Cortex of kidney (tissue), 1 donor: Measurements from ENCODE around the gene GNGT2.

Experiments used
- DNase-seq: peaks from one replicate; lab custom pipeline; 2025; lab: John Stamatoyannopoulos, UW

GNGT2 gene

DNA sequence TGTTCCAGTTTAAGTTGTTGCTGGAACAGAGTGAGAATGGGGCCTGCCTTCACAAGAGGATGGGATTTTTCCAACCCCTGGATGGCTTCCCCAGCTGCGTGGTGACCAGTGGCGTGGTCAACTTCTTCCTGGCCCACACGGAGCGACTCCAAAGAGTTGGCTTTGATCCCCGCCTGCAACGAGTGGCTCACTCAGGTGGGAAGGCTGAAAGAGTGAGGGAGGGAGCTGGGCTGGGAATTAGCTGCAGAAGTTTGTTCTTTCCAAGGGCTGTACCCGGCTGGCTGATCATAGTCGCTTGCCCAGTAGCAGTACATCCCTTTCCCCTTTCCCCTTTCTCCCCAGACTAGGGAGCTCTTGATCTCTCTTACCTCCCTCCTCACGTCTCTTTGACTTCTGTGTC lies 41.7 kb downstream of the GNGT2 start:
- no peak for DNase-seq

DNA sequence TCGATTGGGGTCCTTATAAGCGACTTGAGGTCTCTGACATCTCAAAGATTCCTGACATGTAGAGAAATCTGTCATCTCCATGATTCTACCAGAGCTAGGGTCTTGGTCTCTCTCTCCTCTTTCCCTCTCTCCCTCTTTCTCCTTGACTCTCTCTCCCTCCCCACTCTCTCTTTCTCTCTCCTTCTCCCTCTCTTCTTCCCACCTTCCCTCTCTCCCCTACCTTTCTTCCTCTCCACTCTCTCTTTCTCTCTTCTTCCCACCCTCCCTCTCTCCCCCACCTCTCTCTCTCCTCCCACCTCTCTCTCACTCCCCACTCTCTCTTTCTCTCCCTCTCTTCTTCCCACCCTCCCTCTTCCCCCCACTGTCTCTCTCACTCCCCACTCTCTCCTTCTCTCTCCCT lies 45.2 kb downstream of the GNGT2 start:
- no peak for DNase-seq

DNA sequence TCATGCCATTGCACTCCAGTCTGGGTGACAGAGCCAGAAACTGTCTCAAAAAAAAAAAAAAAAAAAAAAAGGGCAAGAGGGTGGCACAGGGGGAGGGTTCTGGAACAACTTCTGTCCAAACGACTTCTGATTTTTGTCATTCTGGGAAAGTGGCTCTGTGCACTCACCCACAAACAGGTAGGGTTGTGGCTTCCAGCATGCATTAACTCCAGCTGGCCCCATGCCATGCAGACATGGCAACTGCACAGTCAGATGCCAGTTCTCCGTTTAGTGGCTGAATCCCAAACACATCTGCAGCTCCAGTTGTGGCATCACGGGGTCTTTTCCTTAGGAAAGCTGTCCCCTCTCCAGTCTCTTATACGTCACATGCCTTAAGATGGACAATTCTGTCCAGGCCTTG lies 47.5 kb downstream of the GNGT2 start:
- DNase-seq = no peak

DNA sequence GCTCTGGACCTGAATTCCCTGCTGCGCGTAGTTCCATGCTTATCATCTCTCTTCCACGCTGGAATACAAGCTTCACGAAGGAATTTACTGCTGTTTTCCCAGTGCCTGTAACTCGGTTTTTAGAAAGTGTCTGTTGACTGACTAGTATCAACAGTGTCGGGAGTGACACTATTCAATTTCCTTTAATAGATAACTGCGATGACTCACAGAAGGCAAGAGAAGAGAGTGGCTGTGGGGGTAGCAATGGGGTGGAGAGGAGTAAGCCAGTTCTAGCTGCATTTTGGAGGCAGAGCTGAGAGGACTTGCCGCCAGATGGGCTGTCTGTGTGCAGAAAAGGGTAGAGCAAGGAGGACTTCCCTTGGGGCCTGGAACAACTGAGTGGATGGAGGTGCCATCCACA lies 52.6 kb downstream of the GNGT2 start:
- no peak for DNase-seq

DNA sequence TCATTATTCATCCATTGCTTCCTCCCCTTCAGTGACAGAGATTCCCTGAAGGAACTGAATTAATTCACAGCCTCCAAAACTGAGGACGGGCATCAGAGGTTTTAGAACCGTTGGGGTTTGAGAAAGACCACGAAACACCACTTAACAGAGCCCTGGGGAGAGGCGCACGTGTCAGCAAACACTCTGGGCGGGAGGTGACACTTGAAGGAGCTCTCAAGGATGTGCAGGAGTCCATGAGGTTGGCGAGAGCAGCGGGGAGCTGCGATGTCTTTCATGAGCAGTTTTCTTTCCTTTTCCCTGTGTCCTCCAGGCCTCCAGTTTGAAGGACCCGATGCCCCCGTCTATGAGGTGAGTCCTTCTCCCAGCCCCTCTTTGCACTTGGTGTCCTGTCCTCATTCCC lies 54.1 kb downstream of the GNGT2 start:
- DNase-seq = no peak
